Activated naive CD4-positive, alpha-beta T cell (primary cell): ENCODE measurements around the gene EHBP1.

ENCODE experiments used
- DNase-seq, 4 experiments: peaks; one replicate each; lab custom pipeline; 2025; lab: John Stamatoyannopoulos, UW

EHBP1 gene

GRCh38 chr2:62785216-62785615 lies 79.7 kb downstream of the EHBP1 start:
- DNase-seq = no peak

- no peak for DNase-seq
Observed at GRCh38 chr2:62785810-62786597, 80.5 kb downstream of the EHBP1 start.

GRCh38 chr2:62787386-62787785 lies 81.9 kb downstream of the EHBP1 start:
- no peak for DNase-seq

GRCh38 chr2:62789518-62789917 lies 84.0 kb downstream of the EHBP1 start:
- no peak for DNase-seq

- DNase-seq = no peak
Observed at GRCh38 chr2:62789918-62790317, 84.4 kb downstream of the EHBP1 start.

GRCh38 chr2:62792408-62792807 lies 86.9 kb downstream of the EHBP1 start:
- no peak for DNase-seq

GRCh38 chr2:62793213-62793612 lies 87.7 kb downstream of the EHBP1 start:
- no peak for DNase-seq

GRCh38 chr2:62794791-62795190 lies 89.3 kb downstream of the EHBP1 start:
- DNase-seq = no peak

GRCh38 chr2:62795341-62795740 lies 89.8 kb downstream of the EHBP1 start:
- no peak for DNase-seq

- DNase-seq = no peak
Observed at GRCh38 chr2:62797107-62797506, 91.6 kb downstream of the EHBP1 start.

- DNase-seq = no peak
Observed at GRCh38 chr2:62800618-62801017, 95.1 kb downstream of the EHBP1 start.

GRCh38 chr2:62801110-62801509 lies 95.6 kb downstream of the EHBP1 start:
- DNase-seq = no peak

- no peak for DNase-seq
Observed at GRCh38 chr2:62801814-62802523, 96.5 kb downstream of the EHBP1 start.

- no peak for DNase-seq
Observed at GRCh38 chr2:62803961-62804360, 98.4 kb downstream of the EHBP1 start.

GRCh38 chr2:62806231-62806630 lies 100.7 kb downstream of the EHBP1 start:
- DNase-seq = no peak

GRCh38 chr2:62808554-62808953 lies 103.0 kb downstream of the EHBP1 start:
- DNase-seq = no peak

- DNase-seq = no peak
Observed at GRCh38 chr2:62811086-62811485, 105.6 kb downstream of the EHBP1 start.

- DNase-seq = no peak
Observed at GRCh38 chr2:62811972-62812371, 106.5 kb downstream of the EHBP1 start.

- no peak for DNase-seq
Observed at GRCh38 chr2:62812921-62813825, 107.7 kb downstream of the EHBP1 start.

- DNase-seq = no peak
Observed at GRCh38 chr2:62814123-62814522, 108.6 kb downstream of the EHBP1 start.

GRCh38 chr2:62817348-62817747 lies 111.8 kb downstream of the EHBP1 start:
- DNase-seq = no peak

- DNase-seq = no peak
Observed at GRCh38 chr2:62817995-62818713, 112.6 kb downstream of the EHBP1 start.
